ENCODE measurements around the gene EDN2.

GRCh38 chr1:41447995-41448770 lies 36.3 kb downstream of the EDN2 start:
- TF ChIP-seq ZNF354C (tag by site-specific recombination; IDR thresholded peaks at IDR 0.05; ENCODE audit: borderline replicate concordance, low read depth) (no peak), ZNF416 (tag by site-specific recombination; IDR thresholded peaks at IDR 0.05) (no peak), ZNF138 (tag by site-specific recombination; IDR thresholded peaks at IDR 0.05; ENCODE audit: borderline replicate concordance) (no peak), ZSCAN30 (tag by site-specific recombination; IDR thresholded peaks at IDR 0.05) (no peak), ZNF76 (tag by site-specific recombination; IDR thresholded peaks at IDR 0.05; ENCODE audit: borderline replicate concordance, low read depth) (no peak), PRDM4 (tag by site-specific recombination; IDR thresholded peaks at IDR 0.05) (no peak)
- TF ChIP-seq, protein P1, sequence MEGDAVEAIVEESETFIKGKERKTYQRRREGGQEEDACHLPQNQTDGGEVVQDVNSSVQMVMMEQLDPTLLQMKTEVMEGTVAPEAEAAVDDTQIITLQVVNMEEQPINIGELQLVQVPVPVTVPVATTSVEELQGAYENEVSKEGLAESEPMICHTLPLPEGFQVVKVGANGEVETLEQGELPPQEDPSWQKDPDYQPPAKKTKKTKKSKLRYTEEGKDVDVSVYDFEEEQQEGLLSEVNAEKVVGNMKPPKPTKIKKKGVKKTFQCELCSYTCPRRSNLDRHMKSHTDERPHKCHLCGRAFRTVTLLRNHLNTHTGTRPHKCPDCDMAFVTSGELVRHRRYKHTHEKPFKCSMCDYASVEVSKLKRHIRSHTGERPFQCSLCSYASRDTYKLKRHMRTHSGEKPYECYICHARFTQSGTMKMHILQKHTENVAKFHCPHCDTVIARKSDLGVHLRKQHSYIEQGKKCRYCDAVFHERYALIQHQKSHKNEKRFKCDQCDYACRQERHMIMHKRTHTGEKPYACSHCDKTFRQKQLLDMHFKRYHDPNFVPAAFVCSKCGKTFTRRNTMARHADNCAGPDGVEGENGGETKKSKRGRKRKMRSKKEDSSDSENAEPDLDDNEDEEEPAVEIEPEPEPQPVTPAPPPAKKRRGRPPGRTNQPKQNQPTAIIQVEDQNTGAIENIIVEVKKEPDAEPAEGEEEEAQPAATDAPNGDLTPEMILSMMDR (tag by site-specific recombination; IDR thresholded peaks at IDR 0.05): no peak
- TF ChIP-seq, protein P2, sequence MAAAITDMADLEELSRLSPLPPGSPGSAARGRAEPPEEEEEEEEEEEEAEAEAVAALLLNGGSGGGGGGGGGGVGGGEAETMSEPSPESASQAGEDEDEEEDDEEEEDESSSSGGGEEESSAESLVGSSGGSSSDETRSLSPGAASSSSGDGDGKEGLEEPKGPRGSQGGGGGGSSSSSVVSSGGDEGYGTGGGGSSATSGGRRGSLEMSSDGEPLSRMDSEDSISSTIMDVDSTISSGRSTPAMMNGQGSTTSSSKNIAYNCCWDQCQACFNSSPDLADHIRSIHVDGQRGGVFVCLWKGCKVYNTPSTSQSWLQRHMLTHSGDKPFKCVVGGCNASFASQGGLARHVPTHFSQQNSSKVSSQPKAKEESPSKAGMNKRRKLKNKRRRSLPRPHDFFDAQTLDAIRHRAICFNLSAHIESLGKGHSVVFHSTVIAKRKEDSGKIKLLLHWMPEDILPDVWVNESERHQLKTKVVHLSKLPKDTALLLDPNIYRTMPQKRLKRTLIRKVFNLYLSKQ (tag by site-specific recombination; IDR thresholded peaks at IDR 0.05; ENCODE audit: borderline replicate concordance): no peak

Data from HEK293 (cell line).